ENCODE data around the gene MYO3A. TPM values are rescaled to one million over a fixed set of nuclear protein-coding genes. Genes with fewer than 3 reads are reported as not detected.

MYO3A gene
- total RNA-seq, 2 donors from 2014 or later: under 0.01 to 0.49 TPM

DNA sequence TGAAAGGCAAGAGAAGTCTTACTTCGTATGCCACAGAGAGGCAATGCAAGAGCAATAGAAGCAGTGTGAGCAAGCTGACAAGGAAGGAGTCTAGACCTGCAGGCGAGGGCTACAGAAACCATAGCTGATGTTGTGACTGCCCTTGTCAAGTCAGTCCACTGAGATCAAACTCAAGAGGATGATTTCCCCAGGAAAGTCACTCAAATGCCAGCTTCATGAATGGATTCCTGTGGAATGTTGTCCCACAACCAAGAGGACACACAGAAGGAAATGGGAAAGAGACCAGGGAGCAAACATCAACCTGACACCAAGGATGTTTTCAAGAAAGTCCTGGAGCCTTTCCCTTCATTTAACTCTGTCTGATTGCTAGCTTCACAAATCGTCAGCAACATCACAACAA lies 204.6 kb downstream of the MYO3A start:
- no peak for TF ChIP-seq CTCF (IDR thresholded peaks at IDR 0.05)
- no peaks in the 10 kb centered on the region for H3K36me3 ChIP-seq
- H3K9me3 ChIP-seq: no peaks in the 10 kb centered on the region
- H3K27ac ChIP-seq: no peak overlapping the region
- ATAC-seq (ENCODE audit: insufficient number of reproducible peaks, low FRiP score, low read depth): no peak
- no peaks in the 10 kb centered on the region for H3K4me1 ChIP-seq (ENCODE audit: control insufficient read depth in 1 of 2, low read depth in 2 of 2)
- DNase-seq (ENCODE audit: low spot score): no peak
- no peak overlapping the region for H3K4me3 ChIP-seq
- no peaks in the 10 kb centered on the region for H3K27me3 ChIP-seq (replicated peaks; ENCODE audit: insufficient read depth)

GRCh38 chr10:26156019-26156418 lies 222.0 kb downstream of the MYO3A start:
- no peak overlapping the region for H3K4me3 ChIP-seq
- DNase-seq (ENCODE audit: low spot score) (no peak), ATAC-seq (ENCODE audit: insufficient number of reproducible peaks, low FRiP score, low read depth) (no peak)
- no peaks in the 10 kb centered on the region for H3K27me3 ChIP-seq (replicated peaks; ENCODE audit: insufficient read depth)
- no peaks in the 10 kb centered on the region for H3K36me3 ChIP-seq
- H3K4me1 ChIP-seq (ENCODE audit: control insufficient read depth in 1 of 2, low read depth in 2 of 2): no peaks in the 10 kb centered on the region
- H3K9me3 ChIP-seq: no peaks in the 10 kb centered on the region
- H3K27ac ChIP-seq: no peak overlapping the region
- TF ChIP-seq CTCF (IDR thresholded peaks at IDR 0.05): no peak

DNA sequence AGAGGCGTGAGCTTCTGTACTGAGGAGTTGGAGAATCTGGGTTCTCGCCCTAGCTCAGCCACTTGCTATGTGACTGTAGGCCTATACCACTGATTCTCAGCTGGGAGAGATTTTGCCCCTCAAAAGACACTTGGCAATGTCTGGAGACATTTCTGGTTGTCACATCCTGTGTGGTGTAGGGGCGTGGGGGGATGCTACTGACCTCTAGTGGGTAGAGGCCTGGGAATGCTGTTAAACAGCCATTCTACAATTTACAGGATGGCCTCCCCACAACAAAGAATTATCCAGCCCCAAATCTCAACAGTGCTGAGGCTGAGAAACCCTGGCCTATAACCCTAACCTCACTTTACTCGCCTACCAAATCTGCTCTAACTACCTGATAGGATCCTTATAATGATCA lies 223.7 kb downstream of the MYO3A start:
- no peak for ATAC-seq (ENCODE audit: insufficient number of reproducible peaks, low FRiP score, low read depth)
- Histone ChIP-seq H3K27me3 (replicated peaks; ENCODE audit: insufficient read depth) (no peaks in the 10 kb centered on the region), H3K36me3 (no peaks in the 10 kb centered on the region), H3K27ac (no peak overlapping the region), H3K9me3 (no peaks in the 10 kb centered on the region), H3K4me1 (ENCODE audit: control insufficient read depth in 1 of 2, low read depth in 2 of 2) (no peaks in the 10 kb centered on the region), H3K4me3 (no peak overlapping the region)
- no peak for DNase-seq (ENCODE audit: low spot score)
- no peak for TF ChIP-seq CTCF (IDR thresholded peaks at IDR 0.05)

DNA sequence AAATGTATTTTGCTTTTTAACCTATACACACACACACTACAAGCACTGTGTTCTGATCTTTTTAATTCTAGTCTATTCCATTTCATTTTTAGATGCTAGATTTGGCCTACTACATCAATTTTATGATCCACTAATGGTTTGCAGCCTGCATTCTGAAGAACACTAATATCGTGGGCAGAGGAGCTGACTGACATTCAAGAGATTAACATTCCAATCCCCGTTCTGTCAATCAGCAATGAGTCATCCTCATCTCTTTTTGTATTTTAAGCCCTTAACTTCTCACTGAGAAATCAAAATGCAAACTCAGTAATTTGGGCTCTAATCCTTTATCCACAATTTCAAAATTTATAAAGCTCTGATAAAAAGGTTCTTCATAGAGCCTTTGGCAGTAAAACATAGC lies 235.4 kb downstream of the MYO3A start:
- Histone ChIP-seq H3K36me3 (no peaks in the 10 kb centered on the region), H3K4me1 (ENCODE audit: control insufficient read depth in 1 of 2, low read depth in 2 of 2) (no peaks in the 10 kb centered on the region), H3K9me3 (no peaks in the 10 kb centered on the region), H3K27me3 (replicated peaks; ENCODE audit: insufficient read depth) (no peaks in the 10 kb centered on the region), H3K27ac (no peak overlapping the region), H3K4me3 (no peak overlapping the region)
- no peak for TF ChIP-seq CTCF (IDR thresholded peaks at IDR 0.05)
- DNase-seq (ENCODE audit: low spot score) (no peak), ATAC-seq (ENCODE audit: insufficient number of reproducible peaks, low FRiP score, low read depth) (no peak)

- H3K36me3 ChIP-seq: no peaks in the 10 kb centered on the region
- no peaks in the 10 kb centered on the region for H3K4me1 ChIP-seq (ENCODE audit: control insufficient read depth in 1 of 2, low read depth in 2 of 2)
- H3K4me3 ChIP-seq: no peak overlapping the region
- TF ChIP-seq CTCF (IDR thresholded peaks at IDR 0.05): no peak
- H3K27ac ChIP-seq: no peak overlapping the region
- H3K9me3 ChIP-seq: no peaks in the 10 kb centered on the region
- no peak for ATAC-seq (ENCODE audit: insufficient number of reproducible peaks, low FRiP score, low read depth)
- no peak for DNase-seq (ENCODE audit: low spot score)
- no peaks in the 10 kb centered on the region for H3K27me3 ChIP-seq (replicated peaks; ENCODE audit: insufficient read depth)
These were observed 238.1 kb downstream of the MYO3A start for GRCh38 chr10:26172131-26172530.

Measured in thoracic aorta (tissue), 2 donors.